Measurements from ENCODE around the gene HAND2. TPM values are rescaled to one million over a fixed set of nuclear protein-coding genes. Genes with fewer than 3 reads are reported as not detected.

HAND2 gene
- total RNA-seq, 2 experiments from 2014 or later, result not detected

Other genes with a start within 250 kb of the HAND2 start
- gene HMGB2, start 195.9 kb downstream of the HAND2 start, total RNA-seq, result 100 to 1,000 TPM; 861 to 891 TPM
- 10 to 100 TPM; 19.7 to 21.0 TPM for gene SAP30, start 159.3 kb downstream of the HAND2 start, total RNA-seq
- gene SCRG1, start 131.1 kb downstream of the HAND2 start, total RNA-seq, result not detected